Fibroblast of skin of back (primary cell): ENCODE results near the gene IL23A. TPM values are rescaled to one million over a fixed set of nuclear protein-coding genes. Genes with fewer than 3 reads are reported as not detected.
"Not testable (repeated sequence)": the region's sequence is repeated elsewhere in the genome, so short reads cannot be mapped to it uniquely, and the experiment has no call there.

Experiments
- DNase-seq: peaks from one replicate; pipeline ENCODE4 v3.0.0-alpha.2; 2013
- polyA plus RNA-seq, 2 experiments: library from polyadenylated mRNA; unstranded; fragments of 120-200 nt; gene quantifications; one replicate each; pipeline ENCODE4 v1.2.1, GENCODE V29; 2013; ENCODE audit not compliant: insufficient read length in 2 of 2

Gene IL23A, protein sequence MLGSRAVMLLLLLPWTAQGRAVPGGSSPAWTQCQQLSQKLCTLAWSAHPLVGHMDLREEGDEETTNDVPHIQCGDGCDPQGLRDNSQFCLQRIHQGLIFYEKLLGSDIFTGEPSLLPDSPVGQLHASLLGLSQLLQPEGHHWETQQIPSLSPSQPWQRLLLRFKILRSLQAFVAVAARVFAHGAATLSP
- 0.65 TPM for polyA plus RNA-seq (2013, experiment 1 of 2; ENCODE audit: insufficient read length)
- polyA plus RNA-seq (2013, experiment 2 of 2; ENCODE audit: insufficient read length): 0.55 TPM

DNA sequence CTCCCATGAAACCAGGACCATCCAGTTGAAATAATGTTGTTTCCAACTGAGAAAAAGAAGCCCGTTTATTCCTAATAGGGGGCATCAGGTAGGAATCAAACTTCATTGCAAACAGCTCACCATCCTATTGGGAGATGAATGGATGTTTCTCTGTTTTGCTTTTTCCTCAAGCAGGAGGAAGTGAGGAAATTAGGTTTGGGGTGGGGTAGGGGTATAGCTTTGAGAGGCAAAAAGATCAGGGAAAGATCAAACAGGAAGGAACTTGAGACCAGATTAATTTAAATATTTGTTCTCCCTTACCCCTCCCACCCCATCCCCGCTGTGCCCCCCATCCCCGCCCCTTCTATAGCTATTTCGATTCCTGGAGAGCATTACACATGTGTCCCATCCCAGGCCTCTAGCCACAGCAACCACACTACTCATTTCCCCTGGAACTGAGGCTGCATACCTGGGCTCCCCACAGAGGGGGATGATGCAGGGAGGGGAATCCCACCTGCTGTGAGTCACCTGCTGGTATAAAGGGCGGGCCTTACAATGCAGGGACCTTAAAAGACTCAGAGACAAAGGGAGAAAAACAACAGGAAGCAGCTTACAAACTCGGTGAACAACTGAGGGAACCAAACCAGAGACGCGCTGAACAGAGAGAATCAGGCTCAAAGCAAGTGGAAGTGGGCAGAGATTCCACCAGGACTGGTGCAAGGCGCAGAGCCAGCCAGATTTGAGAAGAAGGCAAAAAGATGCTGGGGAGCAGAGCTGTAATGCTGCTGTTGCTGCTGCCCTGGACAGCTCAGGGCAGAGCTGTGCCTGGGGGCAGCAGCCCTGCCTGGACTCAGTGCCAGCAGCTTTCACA lies at the start of gene IL23A:
TSS of gene IL23A (plus strand) at position 577 of the 850 bp plus-strand sequence. CDS start at position 738, 161 bp downstream.
- peak; percentile 7 for DNase-seq

DNA sequence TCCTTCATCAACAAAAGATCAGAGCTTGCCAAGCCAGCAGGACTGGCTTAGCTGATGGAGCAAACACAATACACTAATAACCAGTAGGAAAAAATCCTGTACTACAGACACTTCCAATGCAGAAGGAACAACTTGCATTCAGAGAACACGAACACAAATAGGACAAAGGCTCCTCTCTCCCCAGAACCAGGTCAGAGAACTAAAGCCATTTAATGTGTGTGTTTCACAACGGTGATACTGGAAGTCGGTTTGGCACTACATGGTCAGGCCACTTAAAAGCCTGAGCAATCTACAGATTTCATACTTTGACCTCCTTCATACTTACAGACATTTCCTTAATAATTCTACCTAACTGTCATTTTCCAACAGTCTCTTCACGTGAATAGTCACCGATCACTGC lies 44.9 kb upstream of the IL23A start:
- no peak for DNase-seq

DNA sequence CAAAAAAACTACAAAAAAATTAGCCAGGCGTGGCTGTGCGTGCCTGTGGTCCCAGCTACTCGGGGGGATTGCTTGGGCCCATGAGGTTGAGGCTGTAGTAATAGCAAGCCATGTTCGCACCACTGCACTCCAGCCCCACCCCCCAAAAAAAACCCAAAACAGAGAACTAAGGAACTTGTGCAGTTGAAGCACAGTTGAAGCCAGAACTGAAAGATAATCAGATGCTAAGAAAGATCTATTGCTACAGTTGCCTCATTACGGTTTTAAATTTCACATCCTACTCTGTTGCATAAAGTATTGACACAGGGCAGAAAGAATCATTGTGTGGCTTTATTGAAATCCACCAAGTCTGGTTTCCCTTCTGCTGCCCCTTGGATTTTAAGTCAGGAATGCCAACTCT lies 42.4 kb upstream of the IL23A start:
- no peak for DNase-seq

DNA sequence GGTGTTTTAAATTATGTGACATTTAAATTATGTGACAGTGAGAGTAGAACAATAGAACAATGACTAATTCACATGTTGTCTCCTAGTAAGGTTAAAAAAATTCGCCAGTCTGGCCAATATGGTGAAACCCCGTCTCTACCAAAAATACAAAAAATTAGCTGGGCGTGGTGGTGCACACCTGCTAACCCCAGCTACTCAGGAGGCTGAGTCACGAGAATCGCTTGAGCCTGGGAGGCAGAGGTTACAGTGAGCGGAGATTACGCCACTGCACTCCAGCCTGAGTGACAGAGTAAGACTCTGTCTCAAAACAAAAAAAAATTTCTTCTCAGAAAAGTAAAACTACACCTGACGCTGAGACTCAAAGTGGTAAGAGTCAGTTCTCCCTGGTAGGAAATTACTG lies 41.3 kb upstream of the IL23A start:
- DNase-seq: no peak

DNA sequence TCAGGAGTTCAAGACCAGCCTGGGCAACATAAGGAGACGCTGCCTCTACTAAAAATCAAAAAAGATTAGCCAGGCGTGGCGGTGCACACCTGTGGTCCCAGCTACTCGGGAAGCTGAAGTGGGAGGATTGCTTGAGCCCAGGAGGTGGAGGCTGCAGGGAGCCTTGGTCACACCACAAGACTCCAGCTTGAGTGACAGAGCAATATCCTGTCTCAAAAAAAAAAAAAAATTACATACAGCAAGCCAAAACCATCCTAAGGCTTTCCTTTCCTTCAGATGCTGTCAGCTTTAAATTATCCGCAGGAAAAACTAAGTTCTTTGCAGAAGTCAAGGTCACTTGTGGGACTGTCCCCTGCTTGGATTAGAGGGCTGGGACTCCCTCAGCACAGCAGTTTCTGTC lies 39.9 kb upstream of the IL23A start:
- DNase-seq: no peak

DNA sequence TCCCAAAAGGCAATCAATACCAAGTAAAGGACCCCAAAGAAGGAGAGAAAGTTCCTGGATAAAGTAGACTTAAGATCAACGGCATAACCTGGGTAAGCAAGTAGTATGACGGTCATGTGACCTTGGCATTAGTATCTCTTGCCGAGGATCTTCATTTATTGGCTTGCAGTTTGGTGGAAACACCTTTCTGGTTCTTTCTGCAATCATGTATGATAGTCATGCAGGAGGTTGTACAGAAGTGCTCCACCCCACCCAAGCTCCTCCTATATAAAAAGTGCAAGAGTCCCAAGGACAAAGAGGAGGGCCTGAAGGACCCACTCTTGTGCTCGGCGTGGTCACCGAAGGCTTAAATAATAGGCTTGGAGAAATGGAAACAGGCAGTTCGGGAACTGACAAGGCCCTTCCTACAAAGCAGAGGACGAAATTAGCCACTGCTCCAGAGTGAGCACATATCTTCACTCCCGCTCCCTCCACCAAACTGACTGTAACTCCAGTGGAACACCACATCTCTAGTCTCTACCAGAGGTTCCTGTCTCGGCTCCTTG lies 39.3 kb upstream of the IL23A start:
- DNase-seq: no peak

DNA sequence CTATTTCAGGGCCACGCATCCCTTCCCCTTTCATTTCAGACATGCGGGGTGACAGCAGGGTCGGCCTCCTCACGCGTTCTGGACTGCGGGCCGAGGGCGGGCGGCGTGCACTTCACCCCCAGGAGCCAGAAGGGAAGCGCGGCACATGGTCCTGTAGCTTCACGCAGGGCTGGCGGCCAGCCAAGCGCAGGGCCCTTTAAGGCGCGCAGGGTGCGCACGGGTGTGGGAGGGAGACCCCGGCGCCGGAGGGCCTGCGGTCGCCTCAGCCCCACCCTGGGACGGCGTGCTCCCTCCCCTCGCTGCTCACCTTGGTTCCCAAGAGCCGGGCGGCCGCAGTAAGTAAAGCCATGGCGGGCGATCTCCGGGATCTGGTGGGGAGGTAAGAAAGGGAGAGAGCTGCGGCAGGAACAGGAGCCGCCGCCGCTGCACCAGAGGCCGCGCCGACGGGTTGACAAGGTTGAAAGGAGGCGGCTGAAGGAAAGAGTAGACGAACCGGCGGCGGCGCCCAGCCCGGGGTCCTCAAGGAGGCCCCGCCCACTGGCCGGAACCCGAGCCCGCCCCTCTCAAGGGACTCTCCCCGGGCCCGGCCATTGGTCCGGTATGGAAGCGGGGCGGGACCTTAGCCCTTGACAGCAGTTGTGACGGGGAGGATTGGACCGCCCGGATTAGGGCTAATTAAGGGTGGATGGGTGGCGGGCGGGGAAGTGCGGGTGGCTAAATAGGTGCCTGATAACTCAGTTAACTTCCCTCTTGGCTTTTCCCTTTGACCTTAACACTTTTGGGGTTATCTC lies 38.6 kb upstream of the IL23A start, which contains the start of gene CS:
TSS of gene CS (minus strand) at position 478 of the 791 bp plus-strand sequence. CDS start at position 349, 129 bp downstream.
- peak; percentile 98 for DNase-seq

DNA sequence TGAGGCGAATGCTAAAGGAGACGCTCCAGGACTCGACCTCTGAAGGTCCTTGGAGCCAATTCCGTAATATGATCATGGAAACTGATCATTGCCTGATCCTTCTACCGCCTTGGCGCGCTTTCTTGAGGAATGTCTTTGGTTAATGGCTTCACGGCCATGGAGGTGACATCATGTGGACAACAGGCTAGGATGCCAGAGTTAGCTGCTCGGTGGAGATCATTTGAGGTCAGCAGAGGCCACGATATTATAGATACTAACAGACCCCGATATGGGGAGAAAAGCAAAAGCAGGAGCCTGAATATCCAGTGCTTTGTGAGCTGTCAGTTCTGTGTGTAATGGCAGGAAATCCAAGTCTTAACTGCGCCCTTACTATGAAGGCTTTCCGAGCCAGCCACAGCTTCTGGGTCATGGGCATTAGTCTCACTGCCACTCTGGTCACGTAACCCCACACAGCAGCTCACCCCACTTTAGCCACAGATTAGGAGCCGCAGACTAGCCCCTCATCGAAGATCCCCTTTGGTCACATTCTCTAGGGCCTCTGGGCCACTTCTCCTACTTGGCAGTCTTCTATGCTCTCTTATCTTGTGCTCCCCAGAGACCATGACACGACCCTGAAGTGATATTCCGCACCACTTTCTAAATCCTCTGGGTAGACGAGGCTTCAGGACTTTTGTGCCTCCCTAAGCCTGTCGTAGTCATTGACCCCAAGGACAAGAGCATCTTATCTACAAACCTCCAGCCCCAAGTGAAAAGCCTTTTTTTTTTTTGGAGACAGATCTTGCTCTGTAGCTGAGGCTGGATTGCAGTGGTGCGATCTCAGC lies 37.8 kb upstream of the IL23A start:
- DNase-seq: no peak

DNA sequence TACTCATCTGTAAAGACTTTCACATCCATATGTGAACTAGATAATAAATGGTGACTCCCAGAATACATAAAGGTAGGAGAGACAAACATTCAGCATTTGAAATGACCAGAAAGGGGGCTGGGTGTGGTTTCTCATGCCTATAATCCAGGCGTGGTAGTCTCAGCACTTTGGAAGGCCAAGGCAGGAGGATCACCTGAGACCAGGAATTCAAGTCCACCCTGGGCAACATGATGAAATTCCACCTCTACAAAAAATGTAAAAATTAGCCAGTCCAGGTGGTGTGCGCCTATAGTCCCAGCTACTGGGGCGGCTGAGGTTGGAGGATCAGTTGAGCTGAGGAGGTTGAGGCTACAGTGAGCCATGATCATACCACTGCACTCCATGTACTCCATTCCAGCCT lies 34.4 kb upstream of the IL23A start:
- no peak for DNase-seq

DNA sequence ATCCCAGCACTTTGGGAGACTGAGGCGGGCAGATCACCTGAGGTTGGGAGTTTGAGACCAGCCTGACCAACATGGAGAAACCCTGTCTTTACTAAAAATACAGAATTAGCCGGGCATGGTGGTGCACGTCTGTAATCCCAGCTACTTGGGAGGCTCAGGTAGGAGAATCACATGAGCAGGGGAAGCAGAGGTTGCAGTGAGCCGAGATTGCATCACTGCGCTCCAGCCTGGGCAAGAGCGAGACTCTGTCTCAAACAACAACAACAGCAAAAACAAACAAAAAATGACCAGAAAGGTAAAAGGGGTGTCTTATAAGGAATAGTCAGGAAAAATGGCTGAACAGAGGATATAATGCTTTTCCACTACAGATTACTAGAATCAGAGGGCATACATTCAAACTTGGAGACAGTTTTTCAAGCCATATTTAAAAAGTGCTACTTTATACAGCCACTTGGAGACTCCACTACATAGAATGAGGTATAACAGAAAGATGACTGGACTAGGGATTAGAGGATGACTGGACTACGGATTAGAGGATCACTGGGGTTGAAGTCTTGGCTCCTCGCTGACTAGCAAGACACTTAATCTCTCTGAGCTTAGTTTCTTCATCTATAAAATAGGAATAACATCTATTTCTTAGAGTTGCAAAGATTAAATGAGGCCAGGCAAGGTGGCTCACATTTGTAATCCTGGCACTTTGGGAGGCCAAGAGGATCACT lies 33.7 kb upstream of the IL23A start:
- DNase-seq: no peak

DNA sequence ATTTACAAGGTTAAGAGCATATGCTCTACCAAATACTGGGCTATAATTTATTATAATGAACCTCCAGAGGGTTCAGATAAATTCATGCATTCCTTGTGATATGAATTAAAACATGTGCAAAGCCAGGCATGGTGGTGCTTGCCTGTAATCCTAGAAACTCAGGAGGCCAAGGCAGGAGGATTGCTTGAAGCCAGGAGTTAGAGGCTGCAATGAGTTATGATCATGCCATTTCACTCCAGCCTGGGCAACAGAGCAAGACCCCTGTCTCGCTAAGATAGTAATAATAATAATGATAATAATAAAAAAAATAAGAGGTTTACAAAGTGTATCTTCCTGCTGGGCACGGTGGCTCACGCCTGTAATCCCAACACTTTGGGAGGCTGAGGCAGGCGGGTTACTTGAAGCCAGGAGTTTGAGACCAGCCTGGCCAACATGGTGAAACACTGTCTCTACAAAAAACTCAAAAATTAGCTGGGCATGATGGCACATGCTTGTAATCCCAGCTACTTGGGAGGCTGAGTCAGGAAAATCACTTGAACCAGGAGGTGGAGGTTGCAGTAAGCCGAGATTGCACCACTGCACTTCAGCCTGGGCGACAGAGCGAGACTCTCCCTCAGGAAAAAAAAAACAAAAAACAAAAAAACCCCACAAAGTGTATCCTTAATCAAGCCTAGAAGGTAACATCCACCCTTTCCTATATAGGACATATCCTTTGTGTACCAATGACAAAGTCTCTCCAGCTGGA lies 31.3 kb upstream of the IL23A start:
- DNase-seq: no peak

DNA sequence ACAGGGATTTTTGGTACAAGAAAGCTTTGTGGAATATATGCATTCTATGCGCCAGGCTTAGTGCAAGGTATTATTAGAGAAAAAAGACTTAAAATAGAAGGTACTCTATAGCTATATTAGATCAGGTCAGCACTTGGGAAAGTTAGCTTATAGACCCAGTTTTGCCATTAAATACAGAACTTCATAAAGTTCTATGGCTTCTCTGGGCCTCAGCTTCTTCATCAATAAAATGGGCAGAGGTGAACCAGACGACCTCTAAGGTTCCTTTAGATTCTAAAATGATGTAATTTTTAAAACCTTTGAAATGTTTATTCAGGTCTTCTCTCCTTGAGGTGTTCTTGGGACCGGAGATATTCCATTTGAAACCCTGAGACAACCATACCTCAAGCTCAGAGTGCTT lies 30.0 kb upstream of the IL23A start:
- no peak for DNase-seq

DNA sequence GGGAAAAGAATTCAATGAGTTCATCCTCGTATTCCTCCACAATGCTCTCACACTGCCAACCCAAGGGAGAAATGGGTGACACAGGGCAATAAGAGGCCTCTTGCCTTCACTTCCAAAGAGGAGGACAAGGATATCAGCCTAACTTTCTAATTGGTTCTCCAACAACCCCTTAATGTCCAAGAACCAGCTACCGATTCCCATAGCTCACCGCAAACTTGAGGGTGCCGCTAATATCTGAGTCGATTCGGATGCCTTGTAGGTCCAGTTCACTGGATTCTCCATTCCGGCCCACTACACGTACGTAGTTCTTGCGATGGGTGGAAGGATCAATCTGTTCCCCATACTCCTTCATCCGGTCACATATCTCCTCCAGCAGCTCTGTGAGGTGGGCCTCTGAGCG lies 27.7 kb upstream of the IL23A start:
- DNase-seq: no peak

DNA sequence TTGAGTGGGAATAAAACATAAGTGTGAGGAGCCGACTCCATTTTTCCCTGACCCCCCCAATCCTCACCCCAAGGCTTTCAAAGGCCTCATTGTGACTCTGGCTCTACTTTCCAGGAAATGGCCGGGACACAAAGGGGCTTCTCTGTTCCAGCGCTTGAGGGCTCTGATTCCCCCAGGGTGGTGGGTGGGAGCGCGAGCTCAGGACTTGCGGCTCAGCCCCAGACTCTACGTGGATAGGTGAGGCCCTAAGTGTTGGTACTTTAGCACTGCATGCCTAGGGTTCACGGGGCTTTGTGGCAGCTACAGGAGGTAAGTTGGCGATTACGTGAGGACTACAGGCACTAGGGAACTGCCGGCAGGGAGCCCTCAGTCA lies 23.4 kb upstream of the IL23A start:
- DNase-seq: peak; percentile 11

DNA sequence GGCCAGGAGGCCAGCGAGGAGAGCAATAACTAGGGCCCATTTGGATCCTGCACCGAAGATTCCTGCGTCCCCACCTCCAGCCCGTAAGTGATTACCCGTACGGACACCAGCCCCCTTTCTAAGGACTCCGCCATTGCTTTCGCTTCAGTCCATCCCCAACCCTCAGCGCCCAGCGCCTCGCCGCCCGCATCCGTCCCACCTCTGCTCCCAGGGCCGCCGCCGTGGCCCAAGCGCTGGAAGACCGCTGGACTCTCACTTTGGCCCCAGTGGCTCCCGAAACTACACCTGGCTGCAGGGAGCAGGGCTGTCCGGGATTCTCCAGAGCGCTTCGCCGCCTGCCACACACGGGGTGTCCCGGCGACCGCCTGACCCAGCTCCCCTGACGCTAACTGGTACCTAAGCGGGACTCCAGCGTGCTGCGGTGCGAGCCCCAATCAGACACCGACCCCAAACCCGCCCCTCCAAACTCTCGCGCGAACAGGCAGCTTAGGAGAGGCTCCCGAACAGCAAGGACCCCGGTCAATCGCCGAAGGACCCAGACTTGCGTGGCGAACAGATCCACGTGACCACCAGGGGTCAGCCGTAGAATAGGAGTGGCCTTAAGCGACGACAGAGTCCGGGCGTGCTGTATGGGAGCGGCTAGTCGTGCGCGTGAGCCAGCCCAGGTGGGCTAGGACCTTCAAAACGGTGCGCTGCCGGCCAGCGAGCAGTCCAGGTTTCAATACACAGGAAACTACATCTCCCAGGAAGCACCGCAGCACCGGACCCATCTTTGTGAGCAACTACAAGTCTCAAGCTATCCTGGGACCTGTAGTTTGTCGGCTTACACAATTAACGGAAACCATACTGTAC lies 22.8 kb upstream of the IL23A start, which contains the start of gene CNPY2:
TSS of gene CNPY2 (minus strand) at position 367 of the 852 bp plus-strand sequence. CDS start 771 bp downstream, outside the sequence.
- DNase-seq: peak; percentile 98

DNA sequence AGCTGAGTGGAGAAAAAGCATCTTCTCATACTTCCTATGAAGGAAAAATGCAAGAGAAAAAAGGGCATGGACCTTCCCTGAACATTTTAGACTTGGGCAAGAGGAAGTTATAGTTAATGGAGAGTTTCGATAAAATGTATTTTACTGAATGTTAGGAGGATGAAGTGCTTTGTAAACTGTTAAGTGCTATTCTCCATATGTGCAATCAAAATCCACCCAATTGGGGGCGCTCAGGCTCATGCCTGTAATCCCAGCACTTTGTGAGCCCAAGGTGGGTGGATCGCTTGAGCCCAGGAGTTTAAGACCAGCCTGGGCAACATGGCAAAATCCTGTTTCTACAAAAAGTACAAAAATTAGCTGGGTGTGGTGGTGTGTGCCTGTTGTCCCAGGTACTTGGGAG lies 21.0 kb upstream of the IL23A start:
- no peak for DNase-seq

DNA sequence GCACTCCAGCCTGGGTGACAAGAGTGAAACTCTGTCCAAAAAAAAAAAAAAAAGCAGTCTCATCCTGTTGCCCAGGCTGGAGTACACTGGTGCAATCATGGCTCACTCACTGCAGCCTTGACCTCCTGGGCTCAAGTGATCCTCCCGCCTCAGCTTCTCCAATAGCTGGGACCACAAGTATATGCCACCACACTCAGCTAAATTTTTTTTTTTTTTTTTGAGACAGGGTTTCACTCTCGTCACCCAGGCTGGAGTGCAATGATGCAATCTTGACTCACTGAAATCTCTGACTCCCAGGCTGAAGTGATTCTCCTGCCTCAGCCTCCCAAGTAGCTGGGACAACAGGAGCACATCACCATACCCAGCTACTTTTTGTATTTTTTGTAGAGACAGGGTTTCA lies 17.7 kb upstream of the IL23A start:
- peak; percentile 30 for DNase-seq

DNA sequence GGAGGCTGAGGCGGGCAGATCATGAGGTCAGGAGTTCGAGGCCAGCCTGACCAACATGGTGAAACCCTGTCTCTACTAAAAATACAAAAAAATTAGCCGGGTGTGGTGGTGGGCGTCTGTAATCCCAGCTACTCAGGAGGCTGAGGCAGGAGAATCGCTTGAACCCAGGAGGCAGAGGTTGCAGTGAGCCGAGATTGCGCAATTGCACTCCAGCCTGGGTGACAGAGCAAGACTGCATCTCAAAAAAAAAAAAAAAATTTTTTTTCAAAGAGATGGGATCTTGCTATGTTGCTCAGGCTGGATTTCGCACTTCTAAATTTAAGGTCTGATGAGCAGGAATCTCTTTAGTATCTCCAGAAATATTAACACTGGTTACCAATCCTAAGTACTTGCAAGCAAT lies 17.1 kb upstream of the IL23A start:
- DNase-seq: not testable (repeated sequence)

DNA sequence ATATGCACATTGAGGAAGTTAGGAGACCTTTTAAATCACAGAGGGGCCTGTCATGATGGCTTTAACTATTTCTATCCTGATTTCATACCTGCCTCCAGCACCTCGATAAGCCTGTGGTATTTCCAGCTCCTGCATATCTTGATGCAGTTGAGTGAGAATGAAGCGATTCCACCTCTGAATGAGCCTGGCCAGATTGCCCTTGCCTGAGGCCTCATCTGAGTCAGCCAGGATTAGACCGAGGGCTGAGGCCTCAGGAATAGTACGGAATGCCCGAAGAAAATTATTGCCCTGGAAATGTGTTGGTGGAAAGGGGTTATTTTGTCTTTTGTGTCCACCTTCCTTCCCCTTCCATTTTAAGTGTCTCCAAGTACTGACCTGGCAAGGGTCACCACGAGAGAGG lies 14.5 kb upstream of the IL23A start:
- DNase-seq: no peak
